Activated T-helper 17 cell treated with anti-CD3 and anti-CD28 coated beads, Interleukin-2, amount 50 U/mL, for 72 hours (primary cell): ENCODE results near the gene RTP5. TPM values are rescaled to one million over a fixed set of nuclear protein-coding genes. Genes with fewer than 3 reads are reported as not detected.
"Not testable (repeated sequence)": the region's sequence is repeated elsewhere in the genome, so short reads cannot be mapped to it uniquely, and the experiment has no call there.

Source experiments
- ATAC-seq: fragments of 150-1000 bp; cut with Tn5 transposase; replicated peaks from 2 replicates; pipeline ENCODE4 v1.10.0; 2021; ENCODE audit warnings: mild to moderate bottlenecking, moderate library complexity
- H3K27ac Mint-ChIP-seq: one replicate; pipeline ENCODE4 v1.8.0; 2022; ENCODE audit warnings: mixed read lengths
- H3K27me3 Mint-ChIP-seq: one replicate; pipeline ENCODE4 v1.8.0; 2022; ENCODE audit warnings: mixed read lengths
- H3K36me3 Mint-ChIP-seq: one replicate; pipeline ENCODE4 v1.8.0; 2022; ENCODE audit warnings: low read depth, mild to moderate bottlenecking, mixed read lengths
- H3K4me1 Mint-ChIP-seq: one replicate; pipeline ENCODE4 v1.8.0; 2022; ENCODE audit warnings: mixed read lengths
- H3K4me3 Mint-ChIP-seq: one replicate; pipeline ENCODE4 v1.8.0; 2022; ENCODE audit warnings: mild to moderate bottlenecking, mixed read lengths
- H3K9me3 Mint-ChIP-seq: one replicate; pipeline ENCODE4 v1.8.0; 2022; ENCODE audit warnings: mixed read lengths
- total RNA-seq, 2 donors: library from RNA; stranded (reverse); gene quantifications; one replicate each; pipeline ENCODE4 v1.2.3, GENCODE V29; 2022

The RTP5 gene
- total RNA-seq, 2 donors from 2014 or later = 0.58 TPM; not detected in 1

DNA sequence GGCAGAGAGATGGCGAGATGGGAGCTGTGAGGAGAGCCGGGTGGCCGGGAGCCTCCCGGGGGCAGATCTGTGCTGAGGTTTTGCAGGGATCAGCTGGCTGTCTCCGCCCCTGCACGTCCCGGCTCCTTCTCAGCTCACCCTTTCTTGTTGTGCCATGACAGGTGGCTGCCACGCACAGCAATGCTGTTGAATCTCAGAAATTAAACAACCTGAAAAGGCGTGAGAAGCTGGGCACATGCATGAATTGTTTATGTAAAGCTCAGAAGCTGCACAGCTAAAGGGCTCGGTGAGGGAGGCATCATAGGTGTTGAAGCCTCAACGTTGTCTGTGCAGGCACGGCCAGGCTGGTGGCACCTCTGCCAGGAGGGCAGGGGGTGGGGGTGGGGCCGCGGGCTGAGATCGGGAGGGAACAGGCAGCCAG, 858 bp upstream of the RTP5 start:
- no peak overlapping the region for H3K27ac Mint-ChIP-seq
- peak overlapping the region; percentile 60 for H3K4me3 Mint-ChIP-seq
- peaks cover 30% of the 10 kb centered on the region for H3K4me1 Mint-ChIP-seq

DNA sequence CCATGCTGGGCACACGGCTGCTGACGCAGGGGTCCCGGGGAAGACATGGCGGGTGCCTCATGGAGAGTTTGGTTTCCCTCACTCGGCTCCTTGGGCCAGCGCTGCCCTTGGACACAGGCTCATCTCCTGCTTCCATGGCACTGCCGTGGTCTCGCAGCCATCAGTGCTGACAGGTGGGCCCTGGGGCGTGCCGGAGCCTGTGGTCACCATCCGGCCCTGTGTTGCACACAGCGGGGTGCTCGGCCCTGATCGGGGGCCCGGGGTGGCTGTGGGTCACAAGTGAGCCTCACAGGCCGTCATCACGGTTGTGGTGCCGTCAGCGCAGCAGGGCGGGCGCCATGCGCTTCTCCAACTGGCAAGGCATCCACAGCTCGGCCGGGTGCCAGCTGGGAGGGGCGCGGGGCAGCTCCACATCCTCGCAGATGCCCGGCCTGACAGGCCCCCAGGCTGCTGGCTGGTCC, 582 bp downstream of the RTP5 start:
- Mint-ChIP-seq H3K27me3 (peaks cover 13% of the 10 kb centered on the region), H3K9me3 (no peaks in the 10 kb centered on the region), H3K27ac (no peak overlapping the region), H3K4me1 (peaks cover 17% of the 10 kb centered on the region), H3K36me3 (peaks cover 7% of the 10 kb centered on the region), H3K4me3 (no peak overlapping the region)
- ATAC-seq = no peak

More for the DNA sequence above, 858 bp upstream of the RTP5 start:
- Mint-ChIP-seq H3K9me3 (peaks cover 5% of the 10 kb centered on the region), H3K36me3 (peaks cover 7% of the 10 kb centered on the region), H3K27me3 (peaks cover 16% of the 10 kb centered on the region)
- ATAC-seq = no peak

DNA sequence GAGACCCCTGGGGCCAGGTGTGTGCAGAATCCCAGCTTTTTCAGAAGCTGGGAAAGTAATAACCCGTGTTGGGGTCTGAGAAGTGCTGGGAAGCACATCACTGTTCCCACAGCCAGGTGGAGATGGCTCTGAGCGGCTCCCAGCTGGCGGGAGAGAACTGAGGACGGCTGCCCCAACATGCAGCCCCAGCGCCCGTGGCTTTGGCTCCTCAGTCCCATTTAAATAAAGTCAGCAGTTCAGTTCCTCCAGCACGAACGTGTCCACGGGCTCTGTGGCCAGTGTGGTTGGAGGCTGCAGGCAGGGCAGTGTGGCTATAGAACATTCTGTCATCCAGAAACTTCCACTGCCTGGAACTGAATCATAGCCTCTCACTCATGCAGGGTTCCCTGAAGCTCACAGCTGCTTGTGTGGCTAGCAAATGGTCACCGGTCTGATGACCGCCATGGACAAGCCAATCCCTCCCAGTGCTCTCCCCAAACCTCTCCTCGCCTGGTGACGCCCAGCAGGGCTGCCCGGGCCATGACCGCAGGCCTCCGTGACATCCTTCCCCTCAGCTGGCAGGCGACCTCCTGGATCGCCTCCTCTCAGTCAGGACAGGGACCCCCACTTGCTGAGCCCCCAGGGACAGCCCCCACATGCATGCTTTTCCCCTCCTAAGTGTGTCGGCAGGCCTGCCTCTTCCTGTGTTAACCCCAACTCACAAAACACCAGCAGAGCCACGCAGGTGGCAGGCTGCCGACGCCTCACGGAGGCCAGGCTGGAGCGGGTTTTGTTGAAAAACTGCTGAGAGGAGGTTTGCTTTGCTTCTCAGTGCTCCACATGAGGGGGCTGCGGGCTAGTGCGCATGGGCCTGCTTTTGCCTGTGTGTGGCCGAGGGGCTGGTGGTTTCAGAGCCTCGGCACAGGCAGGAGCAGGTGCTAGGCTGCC, 1.3 kb downstream of the RTP5 start:
- peaks cover 5% of the 10 kb centered on the region for H3K27me3 Mint-ChIP-seq
- no peak for ATAC-seq
- H3K27ac Mint-ChIP-seq = no peak overlapping the region
- no peak overlapping the region for H3K4me3 Mint-ChIP-seq
- H3K9me3 Mint-ChIP-seq = no peaks in the 10 kb centered on the region
- peaks cover 10% of the 10 kb centered on the region for H3K4me1 Mint-ChIP-seq
- peaks cover under 1% of the 10 kb centered on the region for H3K36me3 Mint-ChIP-seq

DNA sequence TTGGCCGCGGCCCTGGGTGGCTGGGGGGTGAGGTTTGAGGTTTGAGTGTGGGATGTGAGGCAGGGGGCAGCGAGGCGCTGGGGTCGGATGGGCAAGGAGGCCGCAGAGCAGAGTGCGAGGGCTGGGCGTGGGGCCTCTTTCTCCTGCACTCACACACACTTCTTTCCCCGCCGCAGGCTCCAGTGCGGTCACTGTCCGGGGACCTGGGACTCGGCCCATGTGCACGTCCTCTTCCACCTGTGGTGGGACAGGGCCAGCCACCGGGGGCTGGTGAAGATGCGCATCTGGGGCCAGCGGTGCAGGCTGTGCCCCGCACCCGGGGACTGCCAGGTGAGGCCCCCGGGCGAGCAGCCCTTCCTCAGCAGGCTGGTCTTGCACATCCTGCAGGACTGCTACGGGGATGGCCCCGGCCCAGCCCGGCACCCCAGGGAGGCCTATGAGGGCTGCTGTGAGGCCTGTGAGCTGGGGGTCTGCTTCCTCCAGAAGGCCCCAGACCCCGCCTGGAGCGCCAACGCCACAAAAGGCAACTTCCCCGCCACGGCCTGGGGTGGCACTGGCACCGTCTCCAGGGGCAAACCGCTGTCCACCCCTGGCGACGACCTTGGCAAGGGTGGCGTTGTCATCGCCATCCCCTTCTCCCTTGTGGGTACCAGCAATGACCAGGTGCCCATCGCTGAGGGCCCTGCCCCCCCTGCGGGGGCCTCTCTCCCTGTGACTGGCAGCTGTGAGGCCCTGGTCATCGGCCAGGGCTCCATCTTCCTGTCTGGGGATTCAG, 2.2 kb downstream of the RTP5 start:
- Mint-ChIP-seq H3K27me3 (peaks cover 3% of the 10 kb centered on the region), H3K9me3 (no peaks in the 10 kb centered on the region), H3K36me3 (no peaks in the 10 kb centered on the region), H3K4me1 (peaks cover 8% of the 10 kb centered on the region), H3K27ac (no peak overlapping the region), H3K4me3 (no peak overlapping the region)
- no peak for ATAC-seq

DNA sequence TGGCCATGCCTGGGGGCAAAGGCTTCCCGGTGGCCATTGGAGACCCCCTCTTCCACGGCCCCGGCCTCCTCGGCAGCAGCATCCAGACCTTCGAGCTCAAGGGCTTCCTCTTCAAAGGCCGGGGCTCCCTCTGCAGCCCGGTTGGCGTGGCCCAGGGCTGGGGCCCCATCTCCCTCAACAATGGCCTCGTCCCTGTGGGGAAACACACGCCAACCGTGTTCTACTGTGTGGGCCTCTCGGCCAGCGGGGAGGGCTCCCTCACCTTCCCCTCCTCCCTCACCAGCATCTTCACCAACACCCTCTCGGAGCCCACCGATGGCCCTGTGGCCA, 2.7 kb downstream of the RTP5 start:
- peaks cover 3% of the 10 kb centered on the region for H3K27me3 Mint-ChIP-seq
- no peaks in the 10 kb centered on the region for H3K36me3 Mint-ChIP-seq
- no peak for ATAC-seq
- H3K27ac Mint-ChIP-seq = no peak overlapping the region
- H3K4me1 Mint-ChIP-seq = peaks cover 8% of the 10 kb centered on the region
- no peak overlapping the region for H3K4me3 Mint-ChIP-seq
- H3K9me3 Mint-ChIP-seq = no peaks in the 10 kb centered on the region

DNA sequence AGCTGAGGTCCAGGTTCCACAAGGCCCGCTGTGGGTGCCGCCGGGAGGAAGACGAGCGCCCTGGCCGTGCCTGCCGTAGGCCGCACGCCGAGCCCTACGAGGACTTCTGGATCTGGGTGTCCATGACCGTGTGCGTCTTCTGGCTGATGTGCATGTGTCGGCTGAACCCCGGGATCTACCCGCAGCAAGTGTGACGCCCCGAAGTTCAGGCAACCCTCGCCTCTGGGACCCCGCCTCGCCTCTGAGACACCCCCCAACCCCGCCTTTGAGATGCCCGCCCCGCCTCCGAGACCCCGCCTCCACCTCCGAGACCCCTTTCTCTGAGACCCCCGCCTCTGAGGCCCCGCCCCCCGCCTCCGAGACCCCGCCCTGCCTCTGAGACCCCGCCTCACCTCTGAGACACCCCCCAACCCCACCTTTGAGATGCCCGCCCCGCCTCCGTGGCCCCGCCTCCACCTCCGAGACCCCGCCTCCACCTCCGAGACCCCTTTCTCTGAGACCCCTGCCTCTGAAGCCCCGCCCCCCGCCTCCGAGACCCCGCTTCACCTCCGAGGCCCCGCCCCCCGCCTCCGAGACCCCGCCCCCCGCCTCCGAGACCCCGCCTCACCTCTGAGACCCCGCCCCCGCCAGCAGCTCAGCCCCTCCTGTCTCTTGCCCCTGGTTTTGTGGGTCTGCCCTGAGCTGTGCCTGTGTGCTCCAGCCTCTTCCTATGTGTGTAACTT, 3.7 kb downstream of the RTP5 start:
- Mint-ChIP-seq H3K27me3 (peaks cover 3% of the 10 kb centered on the region), H3K27ac (no peak overlapping the region), H3K9me3 (no peaks in the 10 kb centered on the region), H3K4me1 (peaks cover 5% of the 10 kb centered on the region), H3K36me3 (no peaks in the 10 kb centered on the region), H3K4me3 (no peak overlapping the region)
- no peak for ATAC-seq

DNA sequence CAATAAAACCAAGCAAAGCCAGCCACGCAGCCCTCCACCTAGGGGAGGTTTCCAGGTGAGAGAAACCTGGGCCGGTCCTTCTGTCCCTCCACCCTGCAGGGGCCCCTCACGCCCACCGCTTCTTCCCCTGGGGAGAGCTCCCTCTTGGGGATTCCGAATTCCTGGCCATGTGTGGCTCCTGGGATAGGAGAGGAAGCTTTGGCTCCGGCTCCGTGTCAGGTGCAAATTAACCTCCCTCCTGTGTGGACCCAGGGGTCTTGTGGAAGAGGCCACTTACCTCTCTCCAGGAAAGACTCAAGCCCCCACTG, 4.2 kb downstream of the RTP5 start:
- Mint-ChIP-seq H3K4me3 (no peak overlapping the region), H3K36me3 (no peaks in the 10 kb centered on the region), H3K27ac (no peak overlapping the region), H3K27me3 (no peaks in the 10 kb centered on the region), H3K9me3 (no peaks in the 10 kb centered on the region), H3K4me1 (no peaks in the 10 kb centered on the region)
- no peak for ATAC-seq

DNA sequence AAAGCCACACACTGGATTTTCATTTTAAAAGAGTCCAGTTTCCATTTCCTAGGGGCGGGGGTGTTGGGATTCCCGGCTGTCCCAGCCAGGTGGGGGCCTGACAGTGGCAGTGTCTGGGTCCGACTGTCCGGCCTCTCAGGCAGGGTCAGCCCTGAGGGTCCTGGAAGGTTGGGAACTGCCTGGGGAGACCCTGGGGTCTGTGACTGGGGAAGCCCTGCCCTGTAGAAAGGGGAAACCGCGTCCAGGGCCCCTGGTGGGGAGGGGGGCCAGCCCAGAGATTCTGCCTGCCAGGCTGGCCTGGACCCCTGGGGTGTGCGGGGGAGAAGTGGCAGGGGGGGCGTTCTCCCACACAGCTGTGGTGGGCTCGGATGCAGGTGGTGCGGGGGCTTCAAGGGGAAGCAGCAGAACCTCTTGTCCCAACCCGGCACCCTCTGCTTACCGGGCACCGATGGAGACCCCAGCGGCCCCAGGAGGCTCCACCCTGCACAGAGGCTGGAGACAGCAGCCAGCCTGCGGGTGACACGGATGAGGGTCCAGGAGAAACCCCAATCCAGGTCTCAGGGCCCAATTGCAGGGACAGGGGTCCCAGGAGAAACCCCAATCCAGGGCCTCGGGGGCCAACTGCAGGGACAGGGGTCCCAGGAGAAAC, 4.9 kb downstream of the RTP5 start:
- no peak overlapping the region for H3K27ac Mint-ChIP-seq
- no peaks in the 10 kb centered on the region for H3K36me3 Mint-ChIP-seq
- no peaks in the 10 kb centered on the region for H3K9me3 Mint-ChIP-seq
- no peak overlapping the region for H3K4me3 Mint-ChIP-seq
- ATAC-seq = no peak
- H3K27me3 Mint-ChIP-seq = no peaks in the 10 kb centered on the region
- no peaks in the 10 kb centered on the region for H3K4me1 Mint-ChIP-seq

DNA sequence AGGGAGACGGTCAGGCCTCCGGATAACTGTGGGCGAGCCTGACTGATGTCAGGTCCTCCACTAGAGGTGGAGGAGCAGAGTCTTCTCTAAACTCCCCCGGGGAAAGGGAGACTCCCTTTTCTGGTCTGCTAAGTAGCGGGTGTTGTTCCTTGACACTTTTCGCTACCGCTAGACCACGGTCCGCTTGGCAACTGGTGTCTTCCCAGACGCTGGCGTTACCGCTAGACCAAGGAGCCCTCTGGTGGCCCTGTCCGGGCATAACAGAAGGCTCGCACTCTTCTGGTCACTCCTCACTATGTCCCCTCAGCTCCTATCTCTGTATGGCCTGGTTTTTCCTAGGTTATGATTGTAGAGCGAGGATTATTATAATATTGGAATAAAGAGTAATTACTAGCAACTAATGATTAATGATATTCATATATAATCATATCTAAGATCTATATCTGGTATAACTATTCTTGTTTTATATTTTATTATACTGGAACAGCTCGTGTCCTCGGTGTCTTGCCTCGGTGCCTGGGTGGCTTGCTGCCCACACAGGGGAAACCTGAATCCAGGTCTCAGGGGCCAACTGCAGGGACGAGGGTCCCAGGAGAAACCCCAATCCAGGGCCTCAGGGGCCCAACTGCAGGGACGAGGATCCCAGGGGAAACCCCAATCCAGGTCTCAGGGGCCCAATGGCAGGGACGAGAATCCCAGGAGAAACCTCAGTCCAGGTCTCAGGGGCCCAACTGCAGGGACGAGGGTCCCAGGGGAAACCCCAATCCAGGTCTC, 6.4 kb downstream of the RTP5 start:
- H3K9me3 Mint-ChIP-seq, ATAC-seq, H3K36me3 Mint-ChIP-seq, H3K4me1 Mint-ChIP-seq, H3K27me3 Mint-ChIP-seq: not testable (repeated sequence)
- Mint-ChIP-seq H3K27ac (peak overlapping the region; percentile 37), H3K4me3 (peak overlapping the region; percentile 15)

DNA sequence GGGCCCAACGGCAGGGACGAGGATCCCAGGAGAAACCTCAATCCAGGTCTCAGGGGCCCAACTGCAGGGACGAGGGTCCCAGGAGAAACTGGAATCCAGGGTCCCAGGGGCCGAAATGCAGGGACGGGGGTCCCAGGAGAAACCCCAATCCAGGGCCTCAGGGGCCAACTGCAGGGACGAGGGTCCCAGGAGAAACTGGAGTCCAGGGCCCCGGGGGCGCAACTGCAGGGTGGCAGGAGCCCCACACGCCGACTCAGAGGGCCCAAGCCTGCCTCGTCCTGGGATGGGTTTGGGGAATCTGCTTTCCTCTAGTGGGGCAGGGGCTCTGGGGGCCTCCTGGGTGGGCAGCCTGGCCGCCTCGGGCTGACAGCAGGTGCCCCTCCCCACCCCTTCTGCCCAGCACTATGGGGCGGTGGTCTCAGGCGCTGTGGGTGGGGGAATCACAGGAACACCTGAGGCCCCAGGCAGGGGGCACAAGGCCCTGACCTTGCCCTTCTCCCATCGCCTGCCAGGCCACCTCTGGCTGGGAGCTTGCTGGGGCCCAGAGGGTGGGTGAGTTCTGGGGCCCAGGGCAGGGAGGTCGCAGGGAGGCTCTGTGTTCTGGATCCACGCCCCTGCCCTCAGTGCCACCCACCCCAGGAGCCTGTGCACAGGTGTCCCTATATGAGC, 7.1 kb downstream of the RTP5 start:
- no peaks in the 10 kb centered on the region for H3K9me3 Mint-ChIP-seq
- no peaks in the 10 kb centered on the region for H3K27me3 Mint-ChIP-seq
- ATAC-seq = no peak
- H3K36me3 Mint-ChIP-seq = peaks cover 8% of the 10 kb centered on the region
- no peak overlapping the region for H3K27ac Mint-ChIP-seq
- H3K4me3 Mint-ChIP-seq = no peak overlapping the region
- peaks cover 4% of the 10 kb centered on the region for H3K4me1 Mint-ChIP-seq

DNA sequence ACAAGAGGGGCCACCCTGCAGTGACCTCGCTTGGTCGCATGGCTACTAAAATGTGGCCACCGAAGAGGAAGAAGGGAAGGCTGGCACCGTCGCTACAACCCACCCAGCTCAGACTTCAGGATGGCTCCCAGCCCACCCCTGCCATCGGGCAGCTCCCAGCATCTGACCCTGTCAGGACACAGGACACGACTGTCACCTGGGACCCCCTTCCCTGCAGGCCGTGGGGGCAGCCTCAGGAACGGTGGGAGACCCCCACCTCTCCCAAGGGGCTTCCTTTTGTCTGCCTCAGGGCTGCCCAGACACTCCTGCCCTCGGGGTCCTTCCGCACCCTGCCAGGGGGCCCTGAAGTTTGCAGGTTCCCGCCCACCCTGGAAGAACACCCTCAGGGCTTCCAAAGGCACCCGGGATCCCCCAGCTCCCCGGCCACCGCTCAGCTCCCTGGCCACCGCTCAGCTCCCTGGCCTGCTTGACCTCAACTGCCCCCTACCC, 7.7 kb downstream of the RTP5 start:
- Mint-ChIP-seq H3K27me3 (no peaks in the 10 kb centered on the region), H3K4me3 (no peak overlapping the region), H3K9me3 (no peaks in the 10 kb centered on the region), H3K36me3 (peaks cover 10% of the 10 kb centered on the region), H3K27ac (no peak overlapping the region), H3K4me1 (peaks cover 4% of the 10 kb centered on the region)
- ATAC-seq = no peak

DNA sequence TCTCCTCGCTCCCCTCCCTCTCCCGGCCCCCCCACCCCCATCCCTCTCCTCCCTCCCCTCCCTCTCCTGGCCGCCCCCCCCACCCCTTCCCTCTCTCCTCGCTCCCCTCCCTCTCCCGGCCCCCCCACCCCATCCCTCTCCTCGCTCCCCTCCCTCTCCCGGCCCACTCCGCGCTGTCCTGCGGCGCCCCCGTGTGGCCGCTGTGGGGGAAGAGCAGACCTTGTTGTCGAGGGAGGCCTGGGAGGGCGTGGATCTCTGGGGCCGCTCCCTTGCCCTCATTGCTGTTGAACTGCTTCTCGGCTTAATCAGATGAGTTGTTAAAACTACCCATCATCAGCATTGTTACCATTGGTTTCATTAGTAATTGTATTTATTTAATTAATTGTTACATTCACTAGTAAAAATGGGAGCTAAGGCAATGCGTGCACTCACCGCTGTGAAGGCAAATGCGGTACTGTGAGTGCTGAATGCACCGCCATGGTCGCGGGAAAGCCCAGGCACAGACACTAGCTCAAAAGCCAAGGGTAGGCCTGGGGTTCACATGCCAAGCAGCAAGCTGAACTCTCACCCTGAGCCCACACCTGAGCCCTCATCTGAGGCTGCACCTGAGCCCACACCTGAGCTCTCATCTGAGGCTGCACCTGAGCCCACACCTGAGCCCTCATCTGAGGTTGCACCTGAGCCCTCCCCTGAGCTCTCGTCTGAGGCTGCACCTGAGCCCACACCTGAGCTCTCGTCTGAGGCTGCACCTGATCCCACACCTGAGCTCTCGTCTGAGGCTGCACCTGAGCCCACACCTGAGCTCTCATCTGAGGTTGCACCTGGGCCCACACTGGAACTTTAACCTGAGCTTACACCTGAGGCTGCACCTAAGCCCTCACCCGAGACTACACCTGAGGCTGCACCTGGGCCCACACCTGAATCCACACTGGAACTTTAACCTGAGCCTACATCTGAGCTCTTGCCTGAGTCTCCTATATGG, 8.8 kb downstream of the RTP5 start:
- Mint-ChIP-seq H3K27me3 (no peaks in the 10 kb centered on the region), H3K27ac (no peak overlapping the region), H3K4me3 (peak overlapping the region; percentile 10), H3K36me3 (peaks cover 10% of the 10 kb centered on the region), H3K9me3 (no peaks in the 10 kb centered on the region), H3K4me1 (peaks cover 14% of the 10 kb centered on the region)
- ATAC-seq = peak; percentile 18
